Lower leg skin (tissue), 3 donors: ENCODE measurements around the gene GPR37L1.

ENCODE experiments used
- POLR2A ChIP-seq, 2 donors: fragments of 450-650 bp; IDR thresholded peaks; one replicate each; pipeline ENCODE4 v1.6.1; 2016 to 2017; ENCODE audit warnings: antibody characterized with exemption in 2 of 2, mild to moderate bottlenecking in 1 of 2, moderate library complexity in 1 of 2
- TF ChIP-seq, protein P1 (sequence below), 3 donors: fragments of 450-650 bp; IDR thresholded peaks; one replicate each; pipeline ENCODE4 v1.5.1; 2016; ENCODE audit warnings: antibody characterized with exemption in 3 of 3, mild to moderate bottlenecking in 3 of 3, moderate library complexity in 2 of 3

DNA sequence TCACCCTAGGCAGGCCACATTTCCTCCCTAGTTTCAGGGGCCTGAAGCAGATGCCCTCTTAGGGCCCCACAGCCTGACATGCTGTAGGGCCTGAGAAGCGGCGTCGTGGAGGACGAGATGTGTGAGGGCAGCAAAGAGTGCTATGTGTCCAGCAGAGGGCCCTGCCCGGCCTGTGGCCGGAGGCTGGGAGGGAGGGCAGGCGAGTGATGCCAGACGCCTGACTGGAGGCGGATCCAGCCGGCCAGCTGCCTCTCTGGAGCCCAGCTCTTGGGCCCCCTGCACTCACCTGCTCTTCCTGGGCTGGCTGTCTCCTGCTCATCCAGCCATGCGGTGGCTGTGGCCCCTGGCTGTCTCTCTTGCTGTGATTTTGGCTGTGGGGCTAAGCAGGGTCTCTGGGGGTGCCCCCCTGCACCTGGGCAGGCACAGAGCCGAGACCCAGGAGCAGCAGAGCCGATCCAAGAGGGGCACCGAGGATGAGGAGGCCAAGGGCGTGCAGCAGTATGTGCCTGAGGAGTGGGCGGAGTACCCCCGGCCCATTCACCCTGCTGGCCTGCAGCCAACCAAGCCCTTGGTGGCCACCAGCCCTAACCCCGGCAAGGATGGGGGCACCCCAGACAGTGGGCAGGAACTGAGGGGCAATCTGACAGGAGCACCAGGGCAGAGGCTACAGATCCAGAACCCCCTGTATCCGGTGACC, at the start of gene GPR37L1:
- no peak for TF ChIP-seq POLR2A (IDR thresholded peaks at IDR 0.05)
- TF ChIP-seq, protein P1, sequence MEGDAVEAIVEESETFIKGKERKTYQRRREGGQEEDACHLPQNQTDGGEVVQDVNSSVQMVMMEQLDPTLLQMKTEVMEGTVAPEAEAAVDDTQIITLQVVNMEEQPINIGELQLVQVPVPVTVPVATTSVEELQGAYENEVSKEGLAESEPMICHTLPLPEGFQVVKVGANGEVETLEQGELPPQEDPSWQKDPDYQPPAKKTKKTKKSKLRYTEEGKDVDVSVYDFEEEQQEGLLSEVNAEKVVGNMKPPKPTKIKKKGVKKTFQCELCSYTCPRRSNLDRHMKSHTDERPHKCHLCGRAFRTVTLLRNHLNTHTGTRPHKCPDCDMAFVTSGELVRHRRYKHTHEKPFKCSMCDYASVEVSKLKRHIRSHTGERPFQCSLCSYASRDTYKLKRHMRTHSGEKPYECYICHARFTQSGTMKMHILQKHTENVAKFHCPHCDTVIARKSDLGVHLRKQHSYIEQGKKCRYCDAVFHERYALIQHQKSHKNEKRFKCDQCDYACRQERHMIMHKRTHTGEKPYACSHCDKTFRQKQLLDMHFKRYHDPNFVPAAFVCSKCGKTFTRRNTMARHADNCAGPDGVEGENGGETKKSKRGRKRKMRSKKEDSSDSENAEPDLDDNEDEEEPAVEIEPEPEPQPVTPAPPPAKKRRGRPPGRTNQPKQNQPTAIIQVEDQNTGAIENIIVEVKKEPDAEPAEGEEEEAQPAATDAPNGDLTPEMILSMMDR (IDR thresholded peaks at IDR 0.05) = no peak
